Endodermal cell (in vitro differentiated cells): Measurements from ENCODE around the gene CDH13. TPM values are rescaled to one million over a fixed set of nuclear protein-coding genes. Genes with fewer than 3 reads are reported as not detected.

Source experiments
- DNase-seq: peaks from one replicate; pipeline ENCODE4 v3.0.0-alpha.2; 2017
- H3K27ac ChIP-seq: 2 replicates; pipeline ENCODE4 v1.5.1; 2013; ENCODE audit warnings: mild to moderate bottlenecking, low read depth, low read length, moderate library complexity
- H3K27me3 ChIP-seq: 2 replicates; pipeline ENCODE4 v1.6.1; 2013; ENCODE audit warnings: mild to moderate bottlenecking, low read length, moderate library complexity; ENCODE audit not compliant: insufficient read depth, control insufficient read depth, poor library complexity, severe bottlenecking
- H3K36me3 ChIP-seq: 2 replicates; pipeline ENCODE4 v1.7.0; 2013; ENCODE audit warnings: mild to moderate bottlenecking, low read length, moderate library complexity; ENCODE audit not compliant: control insufficient read depth, insufficient read depth
- H3K4me1 ChIP-seq: one replicate; pipeline ENCODE4 v1.7.0; 2013; ENCODE audit warnings: low read length; ENCODE audit not compliant: control insufficient read depth, insufficient read depth
- H3K4me3 ChIP-seq: 2 replicates; pipeline ENCODE4 v1.5.1; 2013; ENCODE audit warnings: mild to moderate bottlenecking, low read length, moderate library complexity
- H3K9ac ChIP-seq: 2 replicates; pipeline ENCODE4 v1.6.1; 2013; ENCODE audit warnings: mild to moderate bottlenecking, low read length, moderate library complexity; ENCODE audit not compliant: poor library complexity, severe bottlenecking; ENCODE audit errors: extremely low read depth
- H3K9me3 ChIP-seq: 2 replicates; pipeline ENCODE4 v1.6.1; 2013; ENCODE audit warnings: mild to moderate bottlenecking, low read length, moderate library complexity; ENCODE audit not compliant: control insufficient read depth
- H3K27ac Mint-ChIP-seq: 2 replicates; pipeline ENCODE4 v1.8.0; 2020; ENCODE audit warnings: mixed read lengths
- H3K27me3 Mint-ChIP-seq: 2 replicates; pipeline ENCODE4 v1.8.0; 2021; ENCODE audit warnings: mild to moderate bottlenecking, mixed read lengths; ENCODE audit not compliant: insufficient read depth
- H3K36me3 Mint-ChIP-seq: 2 replicates; pipeline ENCODE4 v1.8.0; 2020; ENCODE audit warnings: low read depth, mixed read lengths
- H3K4me1 Mint-ChIP-seq: 2 replicates; pipeline ENCODE4 v1.8.0; 2020; ENCODE audit warnings: mixed read lengths
- H3K4me3 Mint-ChIP-seq: 2 replicates; pipeline ENCODE4 v1.8.0; 2020; ENCODE audit warnings: mild to moderate bottlenecking, moderate library complexity, mixed read lengths
- H3K9me3 Mint-ChIP-seq: 2 replicates; pipeline ENCODE4 v1.8.0; 2020; ENCODE audit warnings: mild to moderate bottlenecking, mixed read lengths
- WGBS, 2 experiments: methylation state at CpG; one replicate each; pipeline versions ENCODE4 v1.1.5 to v1.1.7; 2013; ENCODE audit warnings: missing lambda C conversion rate in 2 of 2, mixed read lengths in 1 of 2; ENCODE audit not compliant: insufficient coverage in 1 of 2, insufficient read length in 1 of 2; 5-methylcytosine and 5-hydroxymethylcytosine counted together
- total RNA-seq, 2 donors: library from RNA; stranded (reverse); fragmentation: NEBNext Ultra II Directional in 1 of 2; extraction: Animal tissue kit (Norgen Biotek cat#: 25700) in 1 of 2; gene quantifications; 2 replicates in 1 of 2; 3 replicates in 1 of 2; pipeline ENCODE4 v1.2.1, GENCODE V29; 2021
- TF ChIP-seq, protein P1 (sequence below): fragments of 200-600 bp; sonication (generic); conservative IDR thresholded peaks from 2 replicates; pipeline ENCODE4 v1.5.0; 2021; ENCODE audit warnings: antibody characterized with exemption, mild to moderate bottlenecking

The CDH13 gene
- total RNA-seq, 2 donors from 2014 or later: 0.86 to 1.8 TPM

DNA sequence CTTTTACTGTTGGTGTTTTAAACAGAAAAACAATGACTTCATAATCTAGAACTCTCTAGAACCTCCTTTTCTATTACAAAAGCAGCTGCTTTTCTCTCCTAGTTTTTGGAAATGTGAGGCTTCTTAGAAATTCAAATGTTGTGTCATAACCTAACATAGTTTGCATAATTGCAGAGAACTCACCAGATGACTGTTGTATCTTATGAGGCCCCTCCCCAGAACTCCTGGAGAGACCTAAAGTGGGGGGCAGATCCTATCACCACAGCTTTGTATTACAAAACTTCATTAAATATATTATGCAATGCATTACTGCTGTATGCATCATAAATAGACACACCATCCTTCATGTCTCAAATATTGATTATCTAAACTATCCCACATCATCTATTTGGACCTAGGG is 642.3 kb downstream of the CDH13 start:
- no peaks in the 10 kb centered on the region for H3K27me3 Mint-ChIP-seq
- H3K4me1 Mint-ChIP-seq: no peaks in the 10 kb centered on the region
- DNase-seq: no peak
- H3K9me3 Mint-ChIP-seq: no peaks in the 10 kb centered on the region
- H3K4me3 Mint-ChIP-seq: no peak overlapping the region
- no peaks in the 10 kb centered on the region for H3K27me3 ChIP-seq
- no peaks in the 10 kb centered on the region for H3K36me3 ChIP-seq
- no peaks in the 10 kb centered on the region for H3K9me3 ChIP-seq
- no peak overlapping the region for H3K27ac ChIP-seq
- TF ChIP-seq, protein P1, sequence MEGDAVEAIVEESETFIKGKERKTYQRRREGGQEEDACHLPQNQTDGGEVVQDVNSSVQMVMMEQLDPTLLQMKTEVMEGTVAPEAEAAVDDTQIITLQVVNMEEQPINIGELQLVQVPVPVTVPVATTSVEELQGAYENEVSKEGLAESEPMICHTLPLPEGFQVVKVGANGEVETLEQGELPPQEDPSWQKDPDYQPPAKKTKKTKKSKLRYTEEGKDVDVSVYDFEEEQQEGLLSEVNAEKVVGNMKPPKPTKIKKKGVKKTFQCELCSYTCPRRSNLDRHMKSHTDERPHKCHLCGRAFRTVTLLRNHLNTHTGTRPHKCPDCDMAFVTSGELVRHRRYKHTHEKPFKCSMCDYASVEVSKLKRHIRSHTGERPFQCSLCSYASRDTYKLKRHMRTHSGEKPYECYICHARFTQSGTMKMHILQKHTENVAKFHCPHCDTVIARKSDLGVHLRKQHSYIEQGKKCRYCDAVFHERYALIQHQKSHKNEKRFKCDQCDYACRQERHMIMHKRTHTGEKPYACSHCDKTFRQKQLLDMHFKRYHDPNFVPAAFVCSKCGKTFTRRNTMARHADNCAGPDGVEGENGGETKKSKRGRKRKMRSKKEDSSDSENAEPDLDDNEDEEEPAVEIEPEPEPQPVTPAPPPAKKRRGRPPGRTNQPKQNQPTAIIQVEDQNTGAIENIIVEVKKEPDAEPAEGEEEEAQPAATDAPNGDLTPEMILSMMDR: no peak
- no peak overlapping the region for H3K4me3 ChIP-seq
- H3K27ac Mint-ChIP-seq: no peak overlapping the region
- H3K9ac ChIP-seq: no peak overlapping the region
- no peaks in the 10 kb centered on the region for H3K36me3 Mint-ChIP-seq
- no peaks in the 10 kb centered on the region for H3K4me1 ChIP-seq

DNA sequence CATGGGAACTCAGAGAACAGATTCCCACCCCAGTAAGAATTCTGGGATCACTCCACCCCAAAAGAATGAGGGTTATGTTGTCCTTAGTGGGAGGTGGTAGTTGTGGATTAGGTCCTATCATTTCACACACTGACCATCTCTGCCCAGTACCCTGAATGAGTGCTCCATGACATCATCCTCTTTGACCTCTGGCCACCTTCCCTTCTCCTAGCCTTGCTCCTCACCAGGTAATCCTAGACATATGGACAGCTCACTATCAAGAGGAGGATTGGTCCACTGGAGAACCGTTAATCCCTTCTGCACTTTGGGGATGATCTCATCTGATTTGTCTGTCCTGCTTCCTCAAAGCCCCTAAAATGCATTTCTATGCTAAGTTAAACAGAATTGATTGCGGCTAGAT is 642.8 kb downstream of the CDH13 start:
- no peak overlapping the region for H3K9ac ChIP-seq
- WGBS, 2 experiments: 65% methylated on average over 2 of the region's 2 CpGs; no CpG with 5 or more reads in 1 of the 2 experiments
- Mint-ChIP-seq H3K36me3 (no peaks in the 10 kb centered on the region), H3K4me1 (no peaks in the 10 kb centered on the region), H3K9me3 (no peaks in the 10 kb centered on the region), H3K27me3 (no peaks in the 10 kb centered on the region), H3K4me3 (no peak overlapping the region), H3K27ac (no peak overlapping the region)
- no peaks in the 10 kb centered on the region for H3K36me3 ChIP-seq
- no peaks in the 10 kb centered on the region for H3K9me3 ChIP-seq
- H3K27me3 ChIP-seq: no peaks in the 10 kb centered on the region
- no peak for DNase-seq
- no peak overlapping the region for H3K4me3 ChIP-seq
- no peak overlapping the region for H3K27ac ChIP-seq
- no peaks in the 10 kb centered on the region for H3K4me1 ChIP-seq
- TF ChIP-seq, protein P1: no peak

DNA sequence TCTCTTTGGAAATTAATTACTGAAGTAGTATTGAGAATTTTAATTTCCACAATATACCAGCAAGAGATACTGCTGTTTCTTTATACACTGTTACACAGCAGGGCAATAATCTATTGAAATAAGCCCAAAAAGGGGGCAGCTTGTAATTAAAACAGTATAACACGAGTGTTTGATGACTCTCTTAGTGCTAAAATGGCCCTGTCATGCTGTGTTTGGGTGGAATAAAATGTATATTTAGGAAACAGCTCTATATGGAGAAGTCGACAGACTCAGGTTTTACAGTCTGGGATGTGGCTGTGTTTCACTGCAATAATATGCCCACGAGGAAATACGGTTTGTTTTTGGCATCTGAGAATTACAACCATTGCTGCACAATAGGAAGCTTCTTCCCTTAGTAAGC is 643.3 kb downstream of the CDH13 start:
- no peaks in the 10 kb centered on the region for H3K9me3 Mint-ChIP-seq
- no peaks in the 10 kb centered on the region for H3K27me3 ChIP-seq
- no peaks in the 10 kb centered on the region for H3K9me3 ChIP-seq
- H3K36me3 ChIP-seq: no peaks in the 10 kb centered on the region
- H3K27me3 Mint-ChIP-seq: no peaks in the 10 kb centered on the region
- H3K36me3 Mint-ChIP-seq: no peaks in the 10 kb centered on the region
- TF ChIP-seq, protein P1: no peak
- WGBS, 2 experiments: 89 to 93% methylated on average over 3 to 4 of the region's 4 CpGs
- H3K27ac Mint-ChIP-seq: no peak overlapping the region
- no peaks in the 10 kb centered on the region for H3K4me1 ChIP-seq
- no peak overlapping the region for H3K4me3 ChIP-seq
- H3K4me1 Mint-ChIP-seq: no peaks in the 10 kb centered on the region
- H3K9ac ChIP-seq: no peak overlapping the region
- DNase-seq: no peak
- H3K27ac ChIP-seq: no peak overlapping the region
- H3K4me3 Mint-ChIP-seq: no peak overlapping the region
